Tibial nerve (tissue), 4 donors: ENCODE measurements around the gene LSAMP. TPM values are rescaled to one million over a fixed set of nuclear protein-coding genes. Genes with fewer than 3 reads are reported as not detected.

Source experiments
- DNase-seq, 2 donors: peaks; one replicate each; pipeline ENCODE4 v3.0.0-alpha.2; 2019; ENCODE audit warnings: low spot score in 2 of 2
- H3K27ac ChIP-seq, 4 donors: fragments of 200-600 bp; sonication (generic) in 3 of 4; one replicate each; pipeline ENCODE4 v1.5.1; 2017 to 2019; ENCODE audit warnings: mild to moderate bottlenecking in 1 of 4
- H3K27me3 ChIP-seq, 2 donors: fragments of 200-600 bp; sonication (generic) in 1 of 2; one replicate each; pipeline versions ENCODE4 v1.5.1 to v1.6.0; 2017 to 2019
- H3K36me3 ChIP-seq, 3 donors: fragments of 200-600 bp; sonication (generic); one replicate each; pipeline ENCODE4 v1.5.1; 2018 to 2019
- H3K4me1 ChIP-seq, 4 donors: fragments of 200-600 bp; sonication (generic) in 3 of 4; one replicate each; pipeline ENCODE4 v1.5.1; 2017 to 2019
- H3K4me3 ChIP-seq, 4 donors: fragments of 200-600 bp; sonication (generic) in 3 of 4; one replicate each; pipeline ENCODE4 v1.5.1; 2017 to 2019; ENCODE audit warnings: mild to moderate bottlenecking in 1 of 4, moderate library complexity in 1 of 4
- H3K9me3 ChIP-seq, 4 donors: fragments of 200-600 bp; sonication (generic) in 3 of 4; one replicate each; pipeline ENCODE4 v1.5.1; 2017 to 2019
- CTCF ChIP-seq, 5 experiments: fragments of 200-600 bp in 3 of 5; fragments of 450-650 bp in 2 of 5; sonication (generic) in 3 of 5; IDR thresholded peaks; one replicate each; pipeline ENCODE4 v1.5.1; 2016 to 2019; ENCODE audit warnings: antibody characterized with exemption in 5 of 5, mild to moderate bottlenecking in 3 of 5, moderate library complexity in 2 of 5
- EP300 ChIP-seq, 2 donors: sonication (generic); formaldehyde crosslinking; IDR thresholded peaks; one replicate each; pipeline ENCODE4 v1.6.1; 2017; ENCODE audit warnings: antibody characterized with exemption in 2 of 2, mild to moderate bottlenecking in 1 of 2
- POLR2A ChIP-seq, 2 donors: fragments of 450-650 bp; IDR thresholded peaks; one replicate each; pipeline ENCODE4 v1.6.1; 2017; ENCODE audit warnings: antibody characterized with exemption in 2 of 2, mild to moderate bottlenecking in 2 of 2, moderate library complexity in 2 of 2
- WGBS, 2 donors: methylation state at CpG; one replicate each; pipeline ENCODE4 v1.1.5; 2018; 5-methylcytosine and 5-hydroxymethylcytosine counted together
- total RNA-seq, 4 donors: library from RNA; depleted of rRNA; stranded (reverse); fragments of >200 nt; gene quantifications; one replicate each; pipeline ENCODE4 v1.1.0, GENCODE V29; 2016

LSAMP gene
- total RNA-seq, 4 donors from 2014 or later: 3.6 to 6.1 (median 4.2) TPM

GRCh38 chr3:116028157-116028556 lies 417.1 kb downstream of the LSAMP start:
- H3K4me3 ChIP-seq: no peak overlapping the region
- TF ChIP-seq CTCF (IDR thresholded peaks at IDR 0.05) (no peak), POLR2A (IDR thresholded peaks at IDR 0.05) (no peak), EP300 (IDR thresholded peaks at IDR 0.05) (no peak)
- no peak for DNase-seq
- no peaks in the 10 kb centered on the region for H3K9me3 ChIP-seq
- no peaks in the 10 kb centered on the region for H3K36me3 ChIP-seq
- 100% methylated on average over 1 of the region's 1 CpG for WGBS, 2 donors
- H3K4me1 ChIP-seq: no peaks in the 10 kb centered on the region
- H3K27me3 ChIP-seq: no peaks in the 10 kb centered on the region
- H3K27ac ChIP-seq: no peak overlapping the region

- TF ChIP-seq EP300 (IDR thresholded peaks at IDR 0.05): no peak
- TF ChIP-seq CTCF (IDR thresholded peaks at IDR 0.05): no peak
- TF ChIP-seq POLR2A (IDR thresholded peaks at IDR 0.05): no peak
- no peaks in the 10 kb centered on the region for H3K27me3 ChIP-seq
- WGBS, 2 donors: 92 to 97% methylated on average over 1 of the region's 1 CpG
- H3K9me3 ChIP-seq: no peaks in the 10 kb centered on the region
- DNase-seq: no peak
- H3K4me1 ChIP-seq: no peaks in the 10 kb centered on the region
- H3K36me3 ChIP-seq: no peaks in the 10 kb centered on the region
- H3K4me3 ChIP-seq: no peak overlapping the region
- no peak overlapping the region for H3K27ac ChIP-seq
These were observed 424.3 kb downstream of the LSAMP start for GRCh38 chr3:116020989-116021388.

- no peaks in the 10 kb centered on the region for H3K27me3 ChIP-seq
- no peaks in the 10 kb centered on the region for H3K36me3 ChIP-seq
- no peak for DNase-seq
- no peak for TF ChIP-seq POLR2A (IDR thresholded peaks at IDR 0.05)
- TF ChIP-seq CTCF (IDR thresholded peaks at IDR 0.05): no peak
- TF ChIP-seq EP300 (IDR thresholded peaks at IDR 0.05): no peak
- no peaks in the 10 kb centered on the region for H3K9me3 ChIP-seq
- H3K27ac ChIP-seq: no peak overlapping the region
- H3K4me1 ChIP-seq: no peaks in the 10 kb centered on the region
- no peak overlapping the region for H3K4me3 ChIP-seq
- WGBS, 2 donors: 53 to 64% methylated on average over 4 of the region's 4 CpGs
These were observed 424.8 kb downstream of the LSAMP start for GRCh38 chr3:116020495-116020894.

GRCh38 chr3:116019254-116019763 lies 426.0 kb downstream of the LSAMP start:
- 90 to 92% methylated on average over 4 of the region's 4 CpGs for WGBS, 2 donors
- DNase-seq: no peak
- Histone ChIP-seq H3K36me3 (no peaks in the 10 kb centered on the region), H3K9me3 (no peaks in the 10 kb centered on the region), H3K4me3 (no peak overlapping the region), H3K27ac (no peak overlapping the region), H3K4me1 (no peaks in the 10 kb centered on the region), H3K27me3 (no peaks in the 10 kb centered on the region)
- TF ChIP-seq CTCF (IDR thresholded peaks at IDR 0.05) (no peak), POLR2A (IDR thresholded peaks at IDR 0.05) (no peak), EP300 (IDR thresholded peaks at IDR 0.05) (no peak)

GRCh38 chr3:116018646-116019045 lies 426.6 kb downstream of the LSAMP start:
- no peak for DNase-seq
- 75 to 80% methylated on average over 1 of the region's 1 CpG for WGBS, 2 donors
- H3K27me3 ChIP-seq: no peaks in the 10 kb centered on the region
- H3K9me3 ChIP-seq: no peaks in the 10 kb centered on the region
- no peak for TF ChIP-seq CTCF (IDR thresholded peaks at IDR 0.05)
- TF ChIP-seq POLR2A (IDR thresholded peaks at IDR 0.05): no peak
- TF ChIP-seq EP300 (IDR thresholded peaks at IDR 0.05): no peak
- no peaks in the 10 kb centered on the region for H3K36me3 ChIP-seq
- no peak overlapping the region for H3K4me3 ChIP-seq
- H3K4me1 ChIP-seq: no peaks in the 10 kb centered on the region
- H3K27ac ChIP-seq: no peak overlapping the region
